ENCODE results near the gene TTLL11.
"Not testable (repeated sequence)": the region's sequence is repeated elsewhere in the genome, so short reads cannot be mapped to it uniquely, and the experiment has no call there.

The TTLL11 gene

GRCh38 chr9:122076773-122077172 lies 16.3 kb downstream of the TTLL11 start:
- DNase-seq: no peak

- DNase-seq: no peak
These were observed 17.0 kb downstream of the TTLL11 start for GRCh38 chr9:122076117-122076516.

- no peak for DNase-seq
These were observed 17.7 kb downstream of the TTLL11 start for GRCh38 chr9:122075135-122076030.

GRCh38 chr9:122071715-122072114 lies 21.4 kb downstream of the TTLL11 start:
- no peak for DNase-seq

- no peak for DNase-seq
These were observed 22.2 kb downstream of the TTLL11 start for GRCh38 chr9:122070728-122071515.

GRCh38 chr9:122066680-122067079 lies 26.4 kb downstream of the TTLL11 start:
- DNase-seq: not testable (repeated sequence)

GRCh38 chr9:122065923-122066629 lies 27.0 kb downstream of the TTLL11 start:
- no peak for DNase-seq

GRCh38 chr9:122060481-122060880 lies 32.6 kb downstream of the TTLL11 start:
- no peak for DNase-seq

GRCh38 chr9:122059955-122060324 lies 33.2 kb downstream of the TTLL11 start:
- no peak for DNase-seq

GRCh38 chr9:122059214-122059954 lies 33.7 kb downstream of the TTLL11 start:
- DNase-seq: no peak

GRCh38 chr9:122058709-122059108 lies 34.4 kb downstream of the TTLL11 start:
- no peak for DNase-seq

- no peak for DNase-seq
These were observed 35.1 kb downstream of the TTLL11 start for GRCh38 chr9:122058051-122058450.

- DNase-seq: no peak
These were observed 35.9 kb downstream of the TTLL11 start for GRCh38 chr9:122057211-122057610.

- no peak for DNase-seq
These were observed 36.6 kb downstream of the TTLL11 start for GRCh38 chr9:122056484-122056883.

GRCh38 chr9:122055701-122056100 lies 37.4 kb downstream of the TTLL11 start:
- no peak for DNase-seq

- no peak for DNase-seq
These were observed 39.3 kb downstream of the TTLL11 start for GRCh38 chr9:122053567-122054350.

- no peak for DNase-seq
These were observed 40.0 kb downstream of the TTLL11 start for GRCh38 chr9:122053064-122053463.

- DNase-seq: no peak
These were observed 41.5 kb downstream of the TTLL11 start for GRCh38 chr9:122051351-122052321.

GRCh38 chr9:122050167-122050566 lies 42.9 kb downstream of the TTLL11 start:
- DNase-seq: no peak

- DNase-seq: no peak
These were observed 51.1 kb downstream of the TTLL11 start for GRCh38 chr9:122042056-122042455.

Data from CD4-positive, alpha-beta T cell treated with Interferon alpha-2 for 1 hour (primary cell).